Measurements from ENCODE around the gene CAPN15. TPM values are rescaled to one million over a fixed set of nuclear protein-coding genes. Genes with fewer than 3 reads are reported as not detected.

Gene CAPN15
- total and polyA plus RNA-seq, 9 of the 15 experiments (the other 6 are each of a cell fraction or from before 2014, with no cell fraction given), result 0.62 to 111 (median 14.2) TPM

- TF ChIP-seq, protein P1, sequence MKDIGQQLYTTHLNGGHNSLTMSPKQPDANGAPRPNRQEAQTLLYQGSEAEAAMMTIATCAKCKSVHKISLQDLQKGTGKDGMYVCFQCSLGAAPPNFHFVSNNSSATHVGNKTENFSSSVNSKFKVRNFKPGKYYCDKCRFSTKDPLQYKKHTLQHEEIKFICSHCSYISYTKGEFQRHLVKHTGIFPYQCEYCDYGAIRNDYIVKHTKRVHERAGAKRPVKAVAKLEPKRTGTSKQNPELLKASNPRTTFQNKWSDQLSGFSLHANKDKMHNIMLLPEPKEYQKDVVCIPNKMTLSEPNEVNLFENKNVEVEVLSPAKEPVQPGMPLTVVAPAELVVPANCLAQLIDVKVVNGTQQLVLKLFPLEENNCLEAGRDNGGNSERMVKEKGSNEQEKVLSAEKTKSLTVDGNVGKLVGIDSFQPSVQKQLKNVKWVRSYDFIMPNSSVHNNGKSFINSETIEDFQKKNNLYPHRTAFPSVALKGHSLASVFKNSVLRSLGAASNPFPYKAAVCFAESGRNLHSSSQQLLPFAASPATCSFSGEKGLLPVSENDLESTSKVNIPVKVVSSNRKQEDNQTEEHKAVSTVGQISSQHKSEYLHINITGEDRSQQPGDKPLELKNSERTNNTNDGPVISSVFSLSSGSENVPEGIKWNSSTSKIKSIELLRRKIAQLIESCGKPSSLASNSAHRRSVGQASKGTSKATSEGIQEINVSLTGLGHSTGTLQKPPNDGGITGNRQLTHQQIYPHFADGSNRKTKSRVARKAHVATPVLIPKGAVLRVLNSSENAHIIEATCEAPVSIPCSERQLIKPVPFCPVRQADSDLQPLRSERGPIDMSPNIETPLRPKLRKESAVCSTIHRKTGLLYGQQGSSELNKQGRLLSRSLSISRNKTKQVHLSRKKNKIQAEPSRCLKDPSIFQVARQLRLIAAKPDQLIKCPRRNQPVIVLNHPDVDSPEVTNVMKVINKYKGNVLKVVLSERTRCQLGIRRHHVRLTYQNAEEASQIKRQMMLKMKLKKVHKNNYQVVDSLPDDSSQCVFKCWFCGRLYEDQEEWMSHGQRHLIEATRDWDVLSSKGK (CRISPR knock-in tag; IDR thresholded peaks at IDR 0.05), result no peak
- TF ChIP-seq ZKSCAN1 (IDR thresholded peaks at IDR 0.05; ENCODE audit: low read depth, low read length), result no peak
- no peak for TF ChIP-seq ZNF212 (CRISPR knock-in tag; IDR thresholded peaks at IDR 0.05)
- peak in 1 of 2 experiments; percentile 12; a peak in 1 of 4 replicates for TF ChIP-seq MAZ (CRISPR knock-in tag; conservative IDR thresholded peaks at IDR 0.05 in 1 of 2, IDR thresholded peaks at IDR 0.05 in 1 of 2)
- no peak; the same call in none of the 2 replicates for TF ChIP-seq CXXC5 (CRISPR knock-in tag; IDR thresholded peaks at IDR 0.05)
- TF ChIP-seq MED1 (CRISPR knock-in tag; IDR thresholded peaks at IDR 0.05; ENCODE audit: borderline replicate concordance), result no peak
- TF ChIP-seq, protein P2, sequence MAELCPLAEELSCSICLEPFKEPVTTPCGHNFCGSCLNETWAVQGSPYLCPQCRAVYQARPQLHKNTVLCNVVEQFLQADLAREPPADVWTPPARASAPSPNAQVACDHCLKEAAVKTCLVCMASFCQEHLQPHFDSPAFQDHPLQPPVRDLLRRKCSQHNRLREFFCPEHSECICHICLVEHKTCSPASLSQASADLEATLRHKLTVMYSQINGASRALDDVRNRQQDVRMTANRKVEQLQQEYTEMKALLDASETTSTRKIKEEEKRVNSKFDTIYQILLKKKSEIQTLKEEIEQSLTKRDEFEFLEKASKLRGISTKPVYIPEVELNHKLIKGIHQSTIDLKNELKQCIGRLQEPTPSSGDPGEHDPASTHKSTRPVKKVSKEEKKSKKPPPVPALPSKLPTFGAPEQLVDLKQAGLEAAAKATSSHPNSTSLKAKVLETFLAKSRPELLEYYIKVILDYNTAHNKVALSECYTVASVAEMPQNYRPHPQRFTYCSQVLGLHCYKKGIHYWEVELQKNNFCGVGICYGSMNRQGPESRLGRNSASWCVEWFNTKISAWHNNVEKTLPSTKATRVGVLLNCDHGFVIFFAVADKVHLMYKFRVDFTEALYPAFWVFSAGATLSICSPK (IDR thresholded peaks at IDR 0.05; ENCODE audit: borderline replicate concordance), result no peak
- TF ChIP-seq, protein P3, sequence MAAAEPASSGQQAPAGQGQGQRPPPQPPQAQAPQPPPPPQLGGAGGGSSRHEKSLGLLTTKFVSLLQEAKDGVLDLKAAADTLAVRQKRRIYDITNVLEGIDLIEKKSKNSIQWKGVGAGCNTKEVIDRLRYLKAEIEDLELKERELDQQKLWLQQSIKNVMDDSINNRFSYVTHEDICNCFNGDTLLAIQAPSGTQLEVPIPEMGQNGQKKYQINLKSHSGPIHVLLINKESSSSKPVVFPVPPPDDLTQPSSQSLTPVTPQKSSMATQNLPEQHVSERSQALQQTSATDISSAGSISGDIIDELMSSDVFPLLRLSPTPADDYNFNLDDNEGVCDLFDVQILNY (CRISPR knock-in tag; IDR thresholded peaks at IDR 0.05), result peak; percentile 81; the same call in 1 of the 2 replicates
- no peak for TF ChIP-seq HIVEP1 (CRISPR knock-in tag; IDR thresholded peaks at IDR 0.05)
- peak; percentile 98 for TF ChIP-seq NFATC3 (IDR thresholded peaks at IDR 0.05)
- TF ChIP-seq RBM34 (IDR thresholded peaks at IDR 0.05; ENCODE audit: borderline replicate concordance, insufficient read depth, low read length), result no peak
- no peak for TF ChIP-seq SMARCB1 (IDR thresholded peaks at IDR 0.05; ENCODE audit: insufficient read length, low read depth)
- TF ChIP-seq ZSCAN29 (IDR thresholded peaks at IDR 0.05), result no peak
- peak; percentile 83 for TF ChIP-seq ZC3H4 (CRISPR knock-in tag; IDR thresholded peaks at IDR 0.05; ENCODE audit: borderline replicate concordance)
- no peak for TF ChIP-seq ZNF764 (CRISPR knock-in tag; IDR thresholded peaks at IDR 0.05; ENCODE audit: low read depth)
- TF ChIP-seq ZBTB2 (IDR thresholded peaks at IDR 0.05), result no peak
- no peak for TF ChIP-seq ZNF217 (CRISPR knock-in tag; IDR thresholded peaks at IDR 0.05)
- peak; percentile 55 for TF ChIP-seq SMAD4 (CRISPR knock-in tag; conservative IDR thresholded peaks at IDR 0.05)
- TF ChIP-seq HDAC8 (tag; IDR thresholded peaks at IDR 0.05), result 0 out of 2 replicates have a peak, but pooled peaks have one; percentile 24
- TF ChIP-seq HMGN3 (IDR thresholded peaks at IDR 0.05; ENCODE audit: borderline replicate concordance, extremely low read depth, insufficient read length, low read depth, low read length), result peak; percentile 40
- TF ChIP-seq SIN3A (IDR thresholded peaks at IDR 0.05; ENCODE audit: borderline replicate concordance in 2 of 2, control insufficient read depth in 1 of 2, low read depth in 2 of 2, low read length in 2 of 2), result peak; percentile 61 to 80; a peak in 3 of 4 replicates
Observed at GRCh38 chr16:590188-590814, 62.8 kb downstream of the CAPN15 start (continued).

Data from K562 (cell line).